ENCODE measurements around the gene ETFA.

GRCh38 chr15:76360416-76360815 lies 49.1 kb upstream of the ETFA start:
- no peak for TF ChIP-seq EP300 (IDR thresholded peaks at IDR 0.05; ENCODE audit: borderline replicate concordance in 1 of 2, control insufficient read depth in 1 of 2, low read depth in 2 of 2, low read length in 2 of 2)
- TF ChIP-seq ATF3 (IDR thresholded peaks at IDR 0.05; ENCODE audit: borderline replicate concordance, extremely low read depth, low read depth, low read length) = no peak

All from GM12878 (cell line).